ENCODE measurements around the gene MAP3K4.
"Not testable (repeated sequence)": the region's sequence is repeated elsewhere in the genome, so short reads cannot be mapped to it uniquely, and the experiment has no call there.

MAP3K4 gene

DNA sequence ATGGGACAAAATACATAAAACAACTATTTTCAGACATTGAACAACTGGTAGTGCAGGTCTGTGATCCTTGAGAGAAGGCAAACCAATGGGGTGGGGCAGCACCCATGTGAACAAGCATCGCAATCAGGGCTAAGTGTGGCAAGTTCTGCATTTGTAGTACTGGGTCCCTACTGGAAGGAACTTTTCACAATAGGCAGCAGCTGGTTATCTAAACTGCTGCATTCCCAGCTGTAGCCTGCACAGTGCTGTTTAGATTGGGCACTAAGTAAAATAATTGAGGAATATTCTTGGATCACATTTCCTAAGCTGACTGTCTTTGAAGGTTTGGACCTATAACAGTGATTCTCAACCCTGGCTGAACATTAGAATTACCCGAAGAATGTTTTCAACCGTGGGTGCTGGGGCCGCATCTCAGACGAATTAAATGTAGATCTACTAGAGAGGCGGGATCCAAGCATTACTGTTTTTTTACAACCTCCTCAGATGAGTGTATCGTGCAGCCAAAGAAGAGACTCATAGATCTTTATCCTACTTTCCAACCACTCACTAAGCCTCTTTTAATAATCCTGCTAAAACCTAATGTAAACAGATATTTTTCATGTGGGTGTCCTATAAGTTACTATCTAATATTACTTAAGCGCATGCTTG, 12.4 kb upstream of the MAP3K4 start:
- H3K9me3 Mint-ChIP-seq = peaks cover 16 to 17% of the 10 kb centered on the region in 2 donors
- H3K4me1 Mint-ChIP-seq = no peaks in the 10 kb centered on the region
- H3K27ac Mint-ChIP-seq = no peak overlapping the region
- H3K27me3 Mint-ChIP-seq = peaks cover 18% of the 10 kb centered on the region
- no peak overlapping the region for H3K4me3 Mint-ChIP-seq
- DNase-seq = no peak
- ATAC-seq = no peak

DNA sequence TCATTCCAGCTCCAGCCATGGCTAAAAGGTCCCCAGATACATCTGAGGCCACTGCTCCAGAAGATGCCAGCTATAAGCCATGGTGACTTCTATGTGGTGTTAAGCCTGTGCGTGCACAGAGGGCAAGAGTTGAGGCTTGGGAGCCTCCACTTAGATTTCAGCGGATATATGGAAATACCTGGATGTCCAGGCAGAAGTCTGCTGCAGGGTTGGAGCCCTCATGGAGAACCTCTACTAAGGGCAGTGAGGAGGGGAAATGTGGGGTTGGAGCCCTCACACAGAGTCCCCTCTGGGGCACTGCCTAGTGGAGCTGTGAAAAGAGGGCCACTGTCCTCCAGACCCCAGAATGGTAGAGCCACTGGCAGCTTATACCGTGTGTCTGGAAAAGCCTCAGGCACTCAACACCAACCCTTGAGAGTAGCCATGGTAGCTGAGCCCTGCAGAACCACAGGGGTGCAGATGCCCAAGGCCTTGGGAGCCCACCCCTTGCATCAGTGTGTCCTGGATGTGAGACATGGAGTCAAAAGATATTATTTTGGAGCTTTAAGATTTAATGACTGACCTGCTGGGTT, 8.1 kb upstream of the MAP3K4 start:
- H3K27me3 Mint-ChIP-seq = peaks cover 25% of the 10 kb centered on the region
- peaks cover 21 to 37% of the 10 kb centered on the region in 2 donors for H3K9me3 Mint-ChIP-seq
- not testable (repeated sequence) for H3K27ac Mint-ChIP-seq, ATAC-seq, H3K4me3 Mint-ChIP-seq, H3K4me1 Mint-ChIP-seq, DNase-seq

DNA sequence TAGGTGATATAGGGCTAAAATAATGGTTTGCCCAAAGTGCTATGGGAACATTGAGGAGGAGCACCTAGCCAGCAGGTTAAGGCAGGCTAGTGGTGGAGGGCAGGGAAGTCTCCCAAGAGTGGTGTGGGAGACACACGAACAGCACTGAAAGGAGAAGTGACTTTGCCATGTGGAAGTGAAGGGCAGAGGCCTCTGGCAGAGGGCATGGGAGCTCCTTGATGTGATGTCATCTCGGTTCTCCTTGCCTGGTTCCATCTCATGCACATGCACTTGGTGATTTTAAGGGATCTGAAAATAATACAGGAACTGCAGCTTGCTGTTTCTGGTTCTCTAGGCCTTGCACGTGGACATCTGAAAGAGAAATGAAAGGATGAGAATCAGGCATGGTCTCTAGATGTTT, 4.7 kb upstream of the MAP3K4 start:
- DNase-seq (no peak), ATAC-seq (no peak)
- H3K4me3 Mint-ChIP-seq = no peak overlapping the region
- H3K4me1 Mint-ChIP-seq = no peaks in the 10 kb centered on the region
- H3K9me3 Mint-ChIP-seq = peaks cover 21 to 37% of the 10 kb centered on the region in 2 donors
- no peak overlapping the region for H3K27ac Mint-ChIP-seq
- peaks cover 10% of the 10 kb centered on the region for H3K27me3 Mint-ChIP-seq

DNA sequence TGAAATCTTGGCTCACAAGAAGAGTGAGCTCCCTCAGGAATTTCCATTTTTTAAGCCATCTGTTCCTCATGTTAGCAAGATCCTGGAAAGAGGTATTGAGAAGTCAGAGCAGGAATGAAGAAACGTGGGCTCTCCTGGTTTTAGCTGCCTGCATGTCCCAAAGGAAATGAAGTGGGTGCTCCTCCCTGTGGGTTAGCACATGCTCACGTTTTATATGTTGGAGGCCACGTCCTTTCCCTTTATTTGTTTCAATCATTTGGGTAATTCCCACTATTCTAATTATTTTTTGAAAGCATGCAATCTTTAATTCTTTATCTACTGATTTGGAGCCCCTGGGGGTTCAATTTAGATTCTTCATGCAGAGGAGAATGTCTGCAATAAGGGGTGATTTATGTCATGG, 4.3 kb upstream of the MAP3K4 start:
- no peak for ATAC-seq
- no peak overlapping the region for H3K27ac Mint-ChIP-seq
- H3K4me1 Mint-ChIP-seq = no peaks in the 10 kb centered on the region
- no peak overlapping the region for H3K4me3 Mint-ChIP-seq
- DNase-seq = no peak
- H3K27me3 Mint-ChIP-seq = peaks cover 10% of the 10 kb centered on the region
- peaks cover 21 to 37% of the 10 kb centered on the region in 2 donors for H3K9me3 Mint-ChIP-seq

DNA sequence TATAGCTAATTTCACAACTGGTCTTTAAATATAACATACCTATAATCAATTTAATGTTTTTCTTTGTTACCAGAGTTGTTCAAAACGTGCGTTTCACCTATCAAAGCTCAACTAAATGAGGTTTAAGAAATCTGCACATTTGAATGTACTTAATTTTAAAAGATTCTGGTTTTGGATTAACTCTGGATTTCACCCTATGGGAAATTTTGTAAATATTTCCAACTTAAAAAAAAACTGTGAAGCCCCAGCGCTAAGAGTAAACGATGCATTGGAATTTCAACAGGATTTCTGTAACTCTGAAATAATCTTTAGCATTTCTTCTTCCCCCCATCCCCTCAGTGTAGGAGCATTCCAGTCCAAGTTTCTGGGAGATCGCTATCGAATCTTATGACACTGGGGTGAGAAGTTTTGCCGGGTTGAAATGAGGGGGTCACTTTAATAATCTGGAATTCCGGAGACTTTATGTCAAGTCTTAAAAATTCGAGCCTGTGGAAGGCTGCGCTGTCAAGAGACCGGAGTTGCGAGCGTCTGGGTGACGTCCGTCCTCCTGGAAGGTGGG, 643 bp upstream of the MAP3K4 start:
- H3K4me3 Mint-ChIP-seq = peak overlapping the region; percentile 89 to 97
- H3K4me1 Mint-ChIP-seq = peaks cover 24% of the 10 kb centered on the region
- DNase-seq = no peak
- ATAC-seq = no peak
- H3K9me3 Mint-ChIP-seq = peaks cover 0 to 12% of the 10 kb centered on the region in 2 donors
- no peak overlapping the region for H3K27ac Mint-ChIP-seq
- H3K27me3 Mint-ChIP-seq = peaks cover 10% of the 10 kb centered on the region

DNA sequence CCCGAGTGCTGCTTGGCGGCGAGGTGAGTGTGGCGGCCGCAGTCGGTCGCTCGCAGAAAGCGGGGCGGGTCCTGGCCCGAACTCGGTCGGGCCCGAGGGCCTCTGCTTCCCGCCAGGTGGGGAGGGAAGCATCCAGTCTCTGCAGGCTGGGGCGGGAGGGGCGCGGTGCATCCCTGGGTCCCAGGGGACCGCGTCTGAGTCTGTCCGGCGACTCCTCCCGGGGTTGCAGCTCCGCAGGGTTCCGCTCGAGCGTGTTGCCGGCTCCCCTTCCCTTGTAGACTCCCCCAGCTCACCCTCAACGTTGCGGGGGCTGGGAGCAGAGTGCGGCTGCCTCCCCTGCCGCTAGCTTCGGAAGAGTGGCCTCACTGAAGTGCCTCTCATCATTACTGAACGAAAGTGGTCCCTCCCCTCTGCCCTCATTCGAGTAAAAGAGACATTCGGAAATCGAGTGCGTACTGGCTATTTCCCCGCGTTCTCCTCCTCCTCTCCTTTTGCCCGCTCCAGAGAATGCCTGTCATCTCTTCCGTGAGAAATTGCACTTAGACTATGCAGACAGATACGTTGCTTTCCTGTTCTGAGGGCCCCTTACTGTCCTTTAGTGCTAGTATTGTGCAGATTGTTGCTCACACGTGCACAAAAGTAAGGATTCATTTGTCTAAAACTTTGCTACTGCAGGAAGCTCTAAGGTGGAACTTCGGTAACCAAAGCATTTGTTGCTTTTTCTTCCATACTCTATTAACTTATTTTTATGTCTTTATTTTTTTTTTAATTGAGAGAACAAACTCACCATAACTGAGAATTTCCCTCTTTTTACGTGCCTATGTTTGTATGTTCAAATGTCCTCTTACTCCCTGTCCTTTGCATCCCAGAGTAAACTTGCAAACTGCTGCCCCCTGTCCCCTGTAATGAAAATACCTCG, 751 bp downstream of the MAP3K4 start:
- no peak for DNase-seq
- peaks cover 0 to 2% of the 10 kb centered on the region in 2 donors for H3K9me3 Mint-ChIP-seq
- peak overlapping the region; percentile 45 to 96 for H3K27ac Mint-ChIP-seq
- H3K27me3 Mint-ChIP-seq = no peaks in the 10 kb centered on the region
- H3K4me3 Mint-ChIP-seq = peak overlapping the region; percentile 89 to 97
- peak; percentile 76 for ATAC-seq
- H3K4me1 Mint-ChIP-seq = peaks cover 37% of the 10 kb centered on the region

DNA sequence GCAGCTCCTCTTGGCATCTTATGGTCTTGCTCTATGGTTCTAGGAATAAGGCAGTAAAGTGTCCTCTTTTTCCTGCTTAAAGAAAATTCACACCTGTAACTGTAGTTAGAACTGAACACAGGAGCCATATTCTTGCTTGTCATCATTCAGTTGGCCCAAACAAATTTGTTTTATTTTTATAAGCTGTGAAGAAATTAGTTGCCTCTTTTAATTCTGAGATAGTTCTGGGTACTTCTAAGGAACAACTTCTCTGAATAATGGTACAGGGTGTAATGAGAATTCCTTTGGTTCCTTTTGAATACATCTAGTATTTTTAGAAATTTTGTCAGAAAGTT, 1.4 kb downstream of the MAP3K4 start:
- Mint-ChIP-seq H3K27ac (peak overlapping the region in 1 of 2 donors; percentile 96), H3K27me3 (no peaks in the 10 kb centered on the region), H3K4me3 (peak overlapping the region; percentile 89 to 97), H3K9me3 (no peaks in the 10 kb centered on the region), H3K4me1 (peaks cover 42% of the 10 kb centered on the region)
- no peak for ATAC-seq
- DNase-seq = no peak

DNA sequence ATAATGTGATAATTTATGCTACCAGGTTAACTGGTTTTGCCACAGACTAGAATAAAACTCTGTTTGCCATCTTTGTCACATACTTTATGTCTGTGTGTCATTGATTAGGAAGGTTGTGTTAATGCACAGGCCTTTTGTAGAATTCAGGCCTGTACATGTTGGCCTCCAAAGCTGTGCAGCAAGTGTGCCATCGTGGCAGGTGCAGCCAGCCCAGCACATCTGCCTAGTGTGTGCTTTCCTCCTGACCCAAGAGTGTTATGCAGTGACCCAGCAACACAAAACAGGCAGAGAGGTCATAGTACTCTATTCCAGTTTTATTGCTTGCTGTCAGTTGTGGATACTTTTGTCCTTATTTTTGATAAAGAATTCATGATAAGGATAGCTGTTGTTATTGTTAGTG, 3.7 kb downstream of the MAP3K4 start:
- no peak overlapping the region for H3K4me3 Mint-ChIP-seq
- no peak for ATAC-seq
- H3K27me3 Mint-ChIP-seq = no peaks in the 10 kb centered on the region
- peaks cover 42% of the 10 kb centered on the region for H3K4me1 Mint-ChIP-seq
- no peaks in the 10 kb centered on the region for H3K9me3 Mint-ChIP-seq
- H3K27ac Mint-ChIP-seq = no peak overlapping the region
- no peak for DNase-seq

DNA sequence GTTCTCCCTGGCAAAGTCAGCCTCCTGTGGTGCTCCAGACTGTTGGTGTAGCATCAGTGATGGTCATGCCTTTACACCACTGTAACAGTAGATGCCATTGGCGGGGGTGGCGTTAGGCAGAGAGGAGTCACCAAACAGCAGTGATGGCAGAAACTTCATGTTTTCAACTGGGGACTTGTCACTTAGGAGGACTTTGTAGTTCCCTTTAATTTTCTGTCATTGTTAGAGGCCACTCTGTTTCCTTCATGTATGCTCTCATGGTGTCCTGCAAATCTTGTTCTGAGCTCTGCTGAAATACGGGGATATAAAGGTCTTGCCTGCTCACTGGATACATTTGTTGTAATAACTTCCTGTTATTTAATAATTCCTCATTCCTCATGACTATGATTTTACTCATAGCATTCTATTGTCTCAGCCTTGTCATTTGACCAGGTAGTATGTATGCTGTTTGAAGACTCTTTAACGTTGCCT, 4.6 kb downstream of the MAP3K4 start:
- Mint-ChIP-seq H3K4me3 (no peak overlapping the region), H3K27me3 (no peaks in the 10 kb centered on the region)

DNA sequence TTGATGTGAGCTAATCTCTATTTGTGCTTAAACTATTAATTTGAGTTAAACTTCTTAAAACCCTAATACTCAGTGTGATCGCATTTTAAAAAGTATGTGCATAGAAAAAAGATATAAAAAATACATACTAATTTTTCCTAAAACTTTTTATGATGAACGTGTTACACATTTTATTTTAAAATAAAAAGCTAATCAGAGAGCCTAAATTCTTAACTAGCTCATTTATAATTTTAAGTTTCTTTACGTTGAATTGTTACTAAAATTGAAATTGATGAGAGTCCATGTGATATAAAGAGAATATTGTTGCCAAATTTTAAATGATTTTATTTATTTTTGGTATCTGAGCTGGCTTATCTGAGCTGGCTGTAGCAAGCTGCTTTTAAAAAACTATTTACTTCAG, 6.6 kb downstream of the MAP3K4 start:
- ATAC-seq (no peak), DNase-seq (no peak)
- no peak overlapping the region for H3K27ac Mint-ChIP-seq
- peaks cover 42% of the 10 kb centered on the region for H3K4me1 Mint-ChIP-seq
- no peak overlapping the region for H3K4me3 Mint-ChIP-seq
- no peaks in the 10 kb centered on the region for H3K9me3 Mint-ChIP-seq
- H3K27me3 Mint-ChIP-seq = no peaks in the 10 kb centered on the region

More for the DNA sequence above, 4.6 kb downstream of the MAP3K4 start:
- Mint-ChIP-seq H3K4me1 (peaks cover 42% of the 10 kb centered on the region), H3K27ac (peak overlapping the region; percentile 19 to 42), H3K9me3 (no peaks in the 10 kb centered on the region)
- no peak for ATAC-seq
- no peak for DNase-seq

DNA sequence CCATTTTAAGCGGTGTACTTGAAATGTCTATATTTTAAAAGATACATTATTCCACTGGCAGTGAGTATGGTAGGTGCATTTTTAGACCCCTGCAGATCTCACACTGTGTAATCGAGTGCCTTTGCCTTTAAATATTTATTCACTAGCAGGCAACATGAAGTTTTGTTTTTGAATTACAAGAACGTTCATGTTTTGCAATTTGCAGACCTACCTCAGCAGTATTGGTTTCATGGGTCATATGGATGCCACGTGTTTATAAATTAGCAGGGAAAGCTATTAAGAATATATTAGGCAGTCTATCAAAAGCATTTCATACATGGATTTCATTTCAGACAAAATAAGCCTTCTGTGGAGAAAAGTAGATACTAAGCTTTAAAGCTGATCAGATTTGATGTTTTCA, 7.2 kb downstream of the MAP3K4 start:
- H3K4me3 Mint-ChIP-seq = no peak overlapping the region
- ATAC-seq (no peak), DNase-seq (no peak)
- no peak overlapping the region for H3K27ac Mint-ChIP-seq
- peaks cover 36% of the 10 kb centered on the region for H3K4me1 Mint-ChIP-seq
- no peaks in the 10 kb centered on the region for H3K9me3 Mint-ChIP-seq
- H3K27me3 Mint-ChIP-seq = no peaks in the 10 kb centered on the region

DNA sequence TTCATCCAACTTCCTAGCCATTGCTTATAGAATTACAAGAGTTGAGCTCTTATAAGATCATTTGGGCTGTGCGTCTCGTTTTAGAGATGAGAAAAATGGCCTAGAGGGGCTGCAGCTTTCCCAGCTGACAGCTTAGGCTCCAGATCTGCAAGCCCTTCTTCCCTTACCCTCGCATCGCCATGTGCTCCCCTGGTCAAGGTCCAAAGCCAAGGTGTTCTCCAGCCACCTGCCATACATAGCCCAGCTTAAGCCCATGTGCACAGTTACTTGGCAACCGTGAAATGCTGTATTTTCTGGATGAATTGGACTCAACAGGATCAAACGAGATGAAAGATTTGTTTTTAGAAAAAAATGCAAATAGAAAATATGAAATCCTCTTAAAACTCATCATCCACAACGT, 7.9 kb downstream of the MAP3K4 start:
- Mint-ChIP-seq H3K27me3 (no peaks in the 10 kb centered on the region), H3K4me1 (peaks cover 29% of the 10 kb centered on the region), H3K27ac (no peak overlapping the region), H3K9me3 (no peaks in the 10 kb centered on the region), H3K4me3 (no peak overlapping the region)
- no peak for ATAC-seq
- no peak for DNase-seq

DNA sequence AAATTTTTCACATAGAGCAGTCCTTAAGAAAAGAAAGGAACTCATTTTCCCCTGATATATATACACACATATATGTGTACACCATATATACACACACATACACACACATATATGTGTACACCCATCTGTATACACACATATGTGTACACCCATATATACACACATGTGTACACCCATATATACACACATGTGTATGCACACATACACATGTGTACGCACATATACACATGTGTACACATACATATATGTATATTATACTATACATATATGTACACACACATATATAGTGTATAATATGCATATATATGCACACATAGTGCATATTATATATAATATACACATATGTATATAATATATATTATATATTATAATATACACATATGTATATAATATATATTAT, 9.1 kb downstream of the MAP3K4 start:
- no peak for DNase-seq
- peaks cover 26% of the 10 kb centered on the region for H3K4me1 Mint-ChIP-seq
- no peak overlapping the region for H3K27ac Mint-ChIP-seq

DNA sequence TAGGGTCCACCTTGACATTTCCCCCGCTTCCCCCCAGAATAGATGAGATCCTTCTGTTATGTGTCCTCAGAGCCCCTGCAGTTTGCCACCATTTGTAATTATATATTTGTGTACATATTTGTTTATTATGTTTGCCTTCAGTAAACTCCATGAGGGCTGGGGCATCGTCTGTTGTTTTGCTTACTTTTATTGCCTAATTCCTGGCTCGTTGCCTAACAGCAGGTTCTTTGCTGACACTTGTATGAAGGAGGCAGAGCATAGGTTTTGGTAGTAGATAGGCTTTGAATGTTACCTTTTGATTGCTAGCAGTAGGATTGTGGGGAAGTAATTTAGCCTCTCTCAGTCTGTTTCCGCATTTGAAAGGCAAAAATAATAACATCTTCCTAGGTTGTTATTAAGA, 9.9 kb downstream of the MAP3K4 start:
- no peak overlapping the region for H3K4me3 Mint-ChIP-seq
- ATAC-seq (no peak), DNase-seq (no peak)
- no peaks in the 10 kb centered on the region for H3K9me3 Mint-ChIP-seq
- H3K4me1 Mint-ChIP-seq = peaks cover 19% of the 10 kb centered on the region
- H3K27ac Mint-ChIP-seq = no peak overlapping the region
- no peaks in the 10 kb centered on the region for H3K27me3 Mint-ChIP-seq

More for the DNA sequence above, 9.1 kb downstream of the MAP3K4 start:
- ATAC-seq = no peak
- Mint-ChIP-seq H3K27me3 (no peaks in the 10 kb centered on the region), H3K4me3 (no peak overlapping the region), H3K9me3 (no peaks in the 10 kb centered on the region)

DNA sequence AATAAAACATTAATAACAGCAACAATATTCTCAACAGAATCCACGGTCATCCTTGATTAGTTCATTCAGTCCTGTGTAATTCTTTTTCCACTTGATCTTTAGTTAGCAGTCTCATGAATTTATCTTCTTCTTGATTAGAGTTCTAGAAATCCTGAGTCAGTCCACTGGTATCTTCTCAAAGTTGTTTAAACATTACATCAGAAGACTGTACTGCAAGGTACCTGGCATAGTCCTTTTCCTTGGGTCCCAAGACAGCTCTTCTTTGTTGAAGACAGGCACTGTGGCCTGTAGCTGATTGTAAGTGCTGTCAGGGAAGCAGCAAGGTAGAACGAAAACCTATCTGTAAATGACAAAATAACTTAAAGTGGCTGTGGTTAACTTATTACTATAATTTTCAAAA, 11.8 kb downstream of the MAP3K4 start:
- DNase-seq (no peak), ATAC-seq (no peak)
- Mint-ChIP-seq H3K4me3 (no peak overlapping the region), H3K4me1 (peaks cover 13% of the 10 kb centered on the region), H3K27ac (no peak overlapping the region), H3K27me3 (no peaks in the 10 kb centered on the region), H3K9me3 (no peaks in the 10 kb centered on the region)

DNA sequence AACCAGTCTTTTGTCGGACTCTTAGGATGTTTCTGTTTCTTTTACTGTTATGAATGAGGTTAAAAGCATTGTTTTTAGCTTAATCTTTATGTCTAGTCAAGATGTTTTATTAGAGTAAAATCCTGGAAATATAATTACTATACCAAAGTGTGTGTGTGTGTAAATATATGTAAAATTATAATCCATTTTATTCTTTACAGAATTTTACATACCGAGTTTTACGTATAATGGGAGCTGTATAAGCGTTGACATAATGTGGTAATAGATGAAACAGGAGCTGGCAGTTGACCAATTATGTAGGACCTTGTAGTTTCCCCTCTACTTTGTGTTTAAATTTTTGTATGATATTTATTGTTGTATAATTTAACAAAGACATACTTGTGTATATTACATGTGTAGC, 16.7 kb downstream of the MAP3K4 start:
- H3K4me1 Mint-ChIP-seq = peaks cover 21% of the 10 kb centered on the region
- H3K27me3 Mint-ChIP-seq = no peaks in the 10 kb centered on the region
- no peak overlapping the region for H3K27ac Mint-ChIP-seq
- H3K4me3 Mint-ChIP-seq = no peak overlapping the region
- DNase-seq (no peak), ATAC-seq (no peak)
- peaks cover 0 to 5% of the 10 kb centered on the region in 2 donors for H3K9me3 Mint-ChIP-seq
